Ramos (cell line): Measurements from ENCODE around the gene ACP4.
"Not testable (repeated sequence)": the region's sequence is repeated elsewhere in the genome, so short reads cannot be mapped to it uniquely, and the experiment has no call there.

Source experiments
- in situ Hi-C: fragments of 300-500 bp; cut with MboI; formaldehyde crosslinking; loops from one replicate; pipeline ENCODE4 v1.14.3; 2022; ENCODE audit warnings: low sequenced_read_pairs; ENCODE audit not compliant: unreplicated experiment

ACP4 gene, protein sequence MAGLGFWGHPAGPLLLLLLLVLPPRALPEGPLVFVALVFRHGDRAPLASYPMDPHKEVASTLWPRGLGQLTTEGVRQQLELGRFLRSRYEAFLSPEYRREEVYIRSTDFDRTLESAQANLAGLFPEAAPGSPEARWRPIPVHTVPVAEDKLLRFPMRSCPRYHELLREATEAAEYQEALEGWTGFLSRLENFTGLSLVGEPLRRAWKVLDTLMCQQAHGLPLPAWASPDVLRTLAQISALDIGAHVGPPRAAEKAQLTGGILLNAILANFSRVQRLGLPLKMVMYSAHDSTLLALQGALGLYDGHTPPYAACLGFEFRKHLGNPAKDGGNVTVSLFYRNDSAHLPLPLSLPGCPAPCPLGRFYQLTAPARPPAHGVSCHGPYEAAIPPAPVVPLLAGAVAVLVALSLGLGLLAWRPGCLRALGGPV

DNA sequence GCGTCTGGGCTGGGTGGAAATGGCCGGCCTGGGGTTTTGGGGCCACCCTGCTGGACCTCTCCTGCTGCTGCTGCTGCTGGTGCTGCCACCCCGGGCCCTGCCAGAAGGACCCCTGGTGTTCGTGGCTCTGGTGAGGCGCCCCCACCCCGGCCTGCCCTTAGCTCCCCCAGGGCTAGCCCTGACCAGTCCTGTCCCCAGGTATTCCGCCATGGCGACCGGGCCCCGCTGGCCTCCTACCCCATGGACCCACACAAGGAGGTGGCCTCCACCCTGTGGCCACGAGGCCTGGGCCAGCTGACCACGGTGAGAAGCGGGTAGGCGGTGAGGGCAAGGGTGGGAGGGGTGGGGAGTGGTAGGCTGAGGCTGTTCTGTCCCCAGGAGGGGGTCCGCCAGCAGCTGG is at the start of gene ACP4:
Gene ACP4, plus strand, starts transcription at position 20 of the 400 bp plus-strand sequence. Its CDS starts 0 bp downstream, at position 20.
- in situ Hi-C loops, result loop anchor here (25.0 kb wide), 1 partner anchor 528 kb away; no protein-coding TSS in a partner anchor

DNA sequence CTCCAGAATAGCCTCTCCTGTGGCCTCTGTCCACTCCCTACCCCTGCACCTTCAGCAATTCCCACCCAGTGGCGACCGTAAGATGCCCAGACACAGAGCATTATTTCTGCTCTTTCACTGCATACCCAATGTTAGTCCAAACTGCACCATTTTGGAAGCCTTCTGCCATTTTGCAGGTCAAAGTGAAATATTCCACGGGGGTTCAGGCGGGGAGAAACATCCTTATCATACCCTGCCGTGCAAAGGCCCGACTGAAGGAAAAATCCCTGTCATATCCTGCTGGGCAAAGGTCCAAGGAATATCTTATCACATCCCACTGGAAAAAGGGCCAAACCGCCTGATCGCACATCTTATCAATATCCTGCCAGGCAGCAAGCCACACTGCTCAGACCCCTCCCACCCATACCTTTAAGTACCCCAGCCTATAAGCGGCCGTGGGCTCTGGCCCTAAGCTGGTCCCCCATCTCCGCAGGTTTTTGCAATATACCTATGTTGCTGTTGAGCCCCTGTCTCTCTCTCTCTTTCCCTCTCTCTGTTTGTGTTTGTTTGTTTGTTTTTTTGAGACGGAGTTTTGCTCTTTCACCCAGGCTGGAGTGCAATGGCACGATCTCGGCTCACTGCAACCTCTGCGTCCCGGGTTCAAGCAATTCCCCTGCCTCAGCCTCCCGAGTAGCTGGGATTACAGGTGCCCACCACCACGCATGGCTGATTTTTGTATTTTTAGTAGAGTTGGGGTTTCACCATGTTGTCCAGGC is 48.9 kb upstream of the ACP4 start:
- in situ Hi-C loops, result no loop called here

DNA sequence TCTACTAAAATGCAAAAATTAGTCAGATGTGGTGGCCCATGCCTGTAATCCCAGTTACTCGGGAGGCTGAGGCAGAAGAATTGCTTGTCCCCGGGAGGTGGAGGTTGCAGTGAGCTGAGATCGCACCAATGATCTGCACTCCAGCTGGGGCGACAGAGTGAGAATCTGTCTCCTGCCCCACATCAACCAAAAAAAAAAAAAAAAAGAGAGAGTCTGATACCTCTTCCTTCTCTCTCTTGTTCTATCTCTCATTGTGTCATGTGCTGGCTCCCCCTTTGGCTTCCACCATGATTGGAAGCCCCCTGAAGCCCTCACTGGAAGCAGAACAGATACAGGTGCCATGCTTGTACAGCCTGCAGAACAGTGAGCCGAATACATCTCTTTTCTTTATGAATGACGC is 46.7 kb upstream of the ACP4 start:
- in situ Hi-C loops, result no loop called here

DNA sequence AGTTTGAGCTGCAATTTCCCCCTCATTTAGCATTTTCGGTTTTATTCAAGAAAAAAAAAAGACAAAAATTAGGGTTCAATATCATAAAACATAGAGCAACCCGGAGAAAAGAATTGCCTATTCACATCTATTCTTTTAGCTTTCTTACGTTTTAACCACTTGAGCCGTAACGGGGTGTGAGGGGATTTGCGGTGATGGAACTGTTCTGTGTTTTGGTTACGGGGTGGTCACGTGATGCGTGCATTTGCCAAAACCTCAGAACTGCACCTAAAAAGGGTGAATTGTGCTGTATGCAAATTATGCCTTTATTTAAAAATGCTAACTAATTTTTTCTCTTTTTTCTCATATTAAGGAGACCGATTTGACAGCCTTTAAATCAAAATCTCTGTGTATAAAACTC is 45.0 kb upstream of the ACP4 start:
- in situ Hi-C loops, result no loop called here

DNA sequence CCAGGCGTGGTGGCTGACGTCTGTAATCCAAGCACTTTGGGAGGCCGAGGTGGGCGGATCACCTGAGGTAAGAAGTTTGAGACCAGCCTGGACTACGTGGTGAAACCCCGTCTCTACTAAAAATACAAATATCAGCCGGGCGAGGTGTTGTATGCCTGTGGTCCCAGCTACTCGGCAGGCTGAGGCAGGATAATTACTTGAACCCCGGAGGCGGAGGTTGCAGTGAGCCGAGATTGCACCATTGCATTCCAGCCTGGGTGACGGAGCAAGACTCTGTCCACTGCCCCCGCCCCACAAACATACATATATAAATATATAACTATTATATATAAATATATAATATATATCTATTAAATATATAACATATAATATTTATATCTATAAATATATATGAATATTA is 43.1 kb upstream of the ACP4 start:
- in situ Hi-C loops, result not testable (repeated sequence)

DNA sequence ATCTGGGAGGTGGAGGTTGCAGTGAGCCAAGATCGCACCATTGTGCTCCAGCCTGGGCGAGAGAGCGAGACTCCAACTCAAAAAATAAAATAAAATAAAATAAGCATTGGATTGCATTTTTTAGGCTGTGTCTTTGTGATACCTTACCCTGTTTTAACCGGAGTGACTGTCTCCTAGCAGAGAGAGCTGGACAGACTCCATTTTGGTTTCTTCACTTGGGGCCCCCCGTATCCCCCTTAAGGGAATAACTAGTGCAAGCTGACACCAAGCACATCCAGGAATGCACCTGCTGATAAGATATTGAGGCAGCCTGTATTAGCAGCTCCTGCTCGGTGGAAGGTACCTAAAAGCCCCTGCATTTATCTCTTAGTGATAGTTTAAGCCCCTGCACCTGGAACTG is 40.7 kb upstream of the ACP4 start:
- in situ Hi-C loops, result no loop called here

DNA sequence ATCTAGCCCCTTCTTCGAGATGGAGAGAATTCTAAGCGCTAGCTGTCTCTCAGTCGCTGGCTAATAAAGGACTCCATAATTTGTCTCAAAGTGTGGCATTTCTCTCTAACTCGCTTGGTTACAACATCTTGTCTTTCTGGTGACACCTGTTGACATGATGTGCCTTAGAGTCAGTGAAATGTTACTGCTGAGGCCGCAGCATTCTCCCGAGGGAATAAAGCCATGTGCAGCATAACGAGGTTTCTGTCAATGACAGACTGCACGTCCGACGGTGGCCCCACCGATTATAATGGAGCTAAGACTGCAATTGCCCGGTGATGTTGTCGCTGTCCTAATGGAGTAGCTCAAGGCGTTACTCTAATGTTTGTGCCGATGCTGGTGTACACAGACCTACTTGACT is 40.2 kb upstream of the ACP4 start:
- in situ Hi-C loops, result no loop called here

DNA sequence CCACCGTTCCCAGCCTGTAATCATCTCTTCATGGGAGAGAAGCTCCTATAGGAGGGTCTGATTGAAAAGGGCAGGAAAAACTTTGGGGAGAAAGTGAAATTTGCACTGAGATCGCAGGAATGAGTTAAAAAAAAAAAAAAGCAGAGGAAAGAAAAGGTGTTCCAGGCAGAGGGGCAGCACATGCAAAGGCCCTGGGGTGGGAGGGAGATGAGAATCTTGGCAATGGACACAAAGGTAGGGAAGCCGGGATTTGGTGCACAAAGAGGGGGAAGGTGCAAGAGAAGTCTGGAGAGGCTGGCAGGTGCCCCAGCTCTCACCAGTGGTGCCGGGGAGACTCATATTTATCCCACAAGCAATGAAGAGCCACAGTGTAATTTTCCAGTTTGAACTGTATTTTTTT is 36.3 kb upstream of the ACP4 start:
- in situ Hi-C loops, result no loop called here

DNA sequence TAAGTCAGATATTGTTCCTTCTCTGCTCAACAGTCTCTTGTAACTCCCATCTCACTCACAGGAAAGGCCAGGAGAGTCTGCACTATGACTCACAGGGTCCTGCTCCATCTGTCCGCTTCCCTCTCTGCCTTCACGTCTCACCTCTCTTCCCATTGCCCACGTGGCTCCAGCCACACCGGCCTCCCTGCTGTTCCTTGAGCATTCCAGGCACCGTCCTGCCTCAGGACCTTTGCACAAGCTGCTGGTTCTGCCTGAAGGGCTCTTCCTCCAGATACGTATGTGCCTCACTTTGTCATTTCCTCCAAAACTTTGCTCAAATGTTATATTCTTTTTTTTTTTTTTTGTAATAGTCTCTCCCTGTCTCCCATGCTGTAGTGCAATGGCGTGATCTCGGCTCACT is 34.0 kb upstream of the ACP4 start:
- in situ Hi-C loops, result not testable (repeated sequence)

DNA sequence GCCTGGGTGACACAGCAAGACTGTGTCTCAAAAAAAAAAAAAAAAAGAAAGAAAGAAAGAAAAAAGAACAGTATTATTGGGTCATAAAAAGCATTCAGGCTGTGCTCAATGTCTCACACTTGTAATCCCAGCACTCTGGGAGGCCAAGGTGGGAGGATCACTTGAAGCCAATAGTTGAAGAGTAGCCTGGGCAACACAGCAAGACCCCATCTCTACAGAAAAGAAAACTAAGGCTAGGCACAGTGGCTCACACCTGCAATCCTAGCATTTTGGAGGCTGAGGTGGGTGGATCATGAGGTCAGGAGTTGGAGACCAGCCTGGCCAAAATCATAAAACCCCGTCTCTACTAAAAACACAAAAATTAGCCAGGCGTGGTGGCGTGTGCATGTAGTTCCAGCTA is 32.6 kb upstream of the ACP4 start:
- in situ Hi-C loops, result not testable (repeated sequence)

DNA sequence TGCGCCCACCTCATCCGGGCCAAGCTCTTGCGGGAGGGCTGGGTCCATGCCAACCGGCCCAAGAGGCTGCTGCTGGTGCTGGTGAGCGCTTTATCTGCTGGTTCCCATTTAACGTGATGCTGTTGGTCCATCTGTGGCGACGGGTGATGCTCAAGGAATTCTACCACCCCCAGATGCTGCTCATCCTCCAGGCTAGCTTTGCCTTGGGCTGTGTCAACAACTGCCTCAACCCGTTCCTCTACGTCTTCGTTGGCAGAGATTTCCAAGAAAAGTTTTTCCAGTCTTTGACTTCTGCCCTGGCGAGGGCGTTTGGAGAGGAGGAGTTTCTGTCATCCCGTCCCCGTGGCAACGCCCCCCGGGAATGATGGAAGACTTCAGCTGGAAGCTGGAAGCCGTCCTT is 31.1 kb upstream of the ACP4 start:
- in situ Hi-C loops, result not testable (repeated sequence)

DNA sequence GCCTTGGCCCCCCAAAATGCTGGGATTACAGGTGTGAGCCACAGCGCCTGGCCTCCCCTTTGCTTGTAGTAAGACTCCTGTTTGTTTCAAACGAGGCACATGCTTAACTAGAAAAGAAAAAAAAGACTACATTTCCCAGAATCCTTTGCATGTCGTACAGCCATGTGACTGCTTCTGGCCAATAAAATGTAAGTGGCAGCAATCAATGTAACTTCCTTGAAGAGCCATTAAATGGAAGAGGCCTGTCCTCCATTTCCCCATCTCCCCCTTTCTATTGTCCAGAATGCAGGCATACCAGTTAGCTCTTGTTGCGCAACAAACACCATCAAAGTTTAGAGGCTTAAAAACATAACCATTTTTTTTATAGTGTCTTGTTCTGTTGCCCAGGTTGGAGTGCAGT is 30.3 kb upstream of the ACP4 start:
- in situ Hi-C loops, result no loop called here

DNA sequence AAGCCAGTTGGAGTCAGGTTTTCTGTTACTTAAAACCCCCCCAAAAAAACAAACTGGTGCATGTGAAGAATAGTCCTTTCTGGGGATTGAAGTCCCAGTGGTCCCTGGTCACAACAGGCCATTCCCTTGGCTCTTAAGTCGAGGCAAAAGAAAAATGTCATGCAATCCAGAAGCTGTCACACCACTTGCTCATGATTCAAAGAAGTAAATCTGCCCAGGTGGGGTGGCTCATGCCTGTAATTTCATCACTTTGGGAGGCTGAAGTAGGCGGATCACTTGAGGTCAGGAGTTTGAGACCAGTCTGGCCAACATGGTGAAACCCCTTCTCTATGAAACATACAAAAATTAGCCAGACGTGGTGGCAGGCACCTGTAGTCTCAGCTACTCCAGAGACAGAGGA is 28.7 kb upstream of the ACP4 start:
- in situ Hi-C loops, result not testable (repeated sequence)

DNA sequence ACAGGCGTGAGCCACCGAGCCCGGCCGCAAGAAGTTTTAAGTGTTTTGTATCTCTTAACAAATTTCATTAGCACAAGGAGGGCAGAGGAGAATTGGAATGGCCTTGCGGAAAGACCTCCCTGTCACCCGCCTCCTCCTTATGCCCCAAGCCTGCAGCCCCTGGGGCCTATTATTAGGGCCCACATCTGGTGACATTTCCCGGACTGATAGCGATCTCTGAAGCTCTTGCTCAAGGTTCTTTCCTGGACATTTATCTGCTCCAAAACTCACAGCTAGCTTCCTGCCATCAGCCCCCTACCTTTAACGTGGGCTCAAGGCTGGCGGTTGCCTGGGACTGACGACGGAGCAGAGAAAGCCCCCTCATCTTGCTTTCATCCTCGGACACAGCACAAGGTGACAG is 26.7 kb upstream of the ACP4 start:
- in situ Hi-C loops, result not testable (repeated sequence)

DNA sequence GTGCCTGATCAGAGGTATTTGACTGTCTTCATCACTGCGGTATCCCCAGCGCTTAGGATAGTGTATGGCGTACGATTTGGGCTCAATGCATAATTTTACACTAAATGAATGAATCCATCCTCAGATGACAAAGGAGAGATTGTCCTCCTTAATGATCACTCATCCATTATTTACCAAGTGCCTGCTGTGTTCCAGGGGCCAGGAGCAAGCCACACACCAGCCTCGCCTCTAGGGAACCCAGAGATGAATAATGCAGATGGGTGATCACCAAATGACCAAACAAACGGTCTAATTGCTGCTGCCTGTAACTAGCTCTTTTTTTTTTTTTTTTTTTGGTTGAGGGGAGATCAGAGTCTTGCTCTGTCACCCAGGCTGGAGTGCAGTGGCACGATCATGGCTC is 25.8 kb upstream of the ACP4 start:
- in situ Hi-C loops, result no loop called here

DNA sequence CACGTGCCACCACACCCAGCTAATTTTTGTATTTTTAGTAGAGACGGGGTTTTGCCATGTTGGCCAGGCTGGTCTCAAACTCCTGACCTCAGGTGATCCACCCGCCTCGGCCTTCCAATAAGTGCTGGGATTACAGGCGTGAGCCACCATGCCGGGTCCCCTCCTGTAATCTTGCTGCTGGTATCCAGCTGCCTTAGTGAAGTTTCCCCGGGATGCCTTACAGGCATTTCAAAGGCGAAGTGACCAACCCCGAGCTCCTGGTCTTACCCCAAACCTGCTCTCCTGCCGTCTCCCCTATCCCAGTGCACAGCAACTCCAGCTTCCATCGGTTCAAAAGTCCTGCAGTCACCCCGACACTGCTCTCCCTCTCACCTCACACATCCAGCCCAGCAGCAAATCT is 23.5 kb upstream of the ACP4 start:
- in situ Hi-C loops, result not testable (repeated sequence)

DNA sequence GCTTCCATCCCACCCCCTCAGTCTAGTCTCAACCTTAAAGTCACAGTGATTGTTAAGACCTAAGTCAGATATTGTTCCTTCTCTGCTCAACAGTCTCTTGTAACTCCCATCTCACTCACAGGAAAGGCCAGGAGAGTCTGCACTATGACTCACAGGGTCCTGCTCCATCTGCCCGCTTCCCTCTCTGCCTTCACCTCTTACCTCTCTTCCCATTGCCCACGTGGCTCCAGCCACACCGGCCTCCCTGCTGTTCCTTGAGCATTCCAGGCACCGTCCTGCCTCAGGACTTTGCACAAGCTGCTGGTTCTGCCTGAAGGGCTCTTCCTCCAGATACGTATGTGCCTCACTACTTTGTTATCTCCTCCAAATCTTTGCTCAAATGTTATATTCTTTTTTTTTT is 23.0 kb upstream of the ACP4 start:
- in situ Hi-C loops, result not testable (repeated sequence)

DNA sequence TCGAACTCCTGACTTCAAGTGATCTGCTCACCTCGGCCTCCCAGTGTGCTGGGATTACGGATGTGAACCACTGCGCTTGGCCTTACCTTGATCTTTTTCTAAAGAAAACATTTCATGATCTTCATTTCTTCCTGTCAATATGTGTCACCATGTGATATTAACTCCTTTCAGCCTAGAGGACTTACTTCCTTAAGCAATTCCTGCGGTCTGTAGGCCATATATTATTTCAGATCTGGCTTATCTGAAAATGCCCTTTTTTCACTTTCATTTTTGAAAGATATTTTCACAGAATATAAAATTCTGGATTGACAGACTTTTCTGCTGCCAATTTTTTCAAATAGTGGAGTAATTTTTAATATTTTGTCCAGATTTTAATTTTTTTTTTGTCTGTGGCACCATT is 21.9 kb upstream of the ACP4 start:
- in situ Hi-C loops, result no loop called here

DNA sequence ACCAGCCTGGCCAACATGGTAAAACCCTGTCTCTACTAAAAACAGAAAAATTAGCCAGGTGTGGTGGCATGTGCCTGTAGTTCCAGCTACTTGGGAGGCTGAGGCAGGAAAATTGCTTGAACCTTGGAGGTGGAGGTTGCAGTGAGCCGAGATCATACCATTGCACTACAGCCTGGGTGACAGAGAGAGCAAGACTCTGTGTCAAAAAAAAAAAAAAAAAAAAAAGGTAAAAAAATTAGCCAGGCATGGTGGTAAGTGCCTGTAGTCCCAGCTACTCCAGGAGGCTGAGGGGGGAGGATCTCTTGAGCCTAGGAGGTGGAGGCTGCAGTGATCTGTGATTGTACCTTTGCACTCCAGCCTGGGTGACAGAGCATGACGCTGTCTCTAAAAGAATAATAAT is 20.1 kb upstream of the ACP4 start, which contains the start of gene GPR32:
Gene GPR32, plus strand, starts transcription at position 301 of the 400 bp plus-strand sequence. CDS start 137 bp downstream, outside the sequence.
- in situ Hi-C loops, result not testable (repeated sequence)

DNA sequence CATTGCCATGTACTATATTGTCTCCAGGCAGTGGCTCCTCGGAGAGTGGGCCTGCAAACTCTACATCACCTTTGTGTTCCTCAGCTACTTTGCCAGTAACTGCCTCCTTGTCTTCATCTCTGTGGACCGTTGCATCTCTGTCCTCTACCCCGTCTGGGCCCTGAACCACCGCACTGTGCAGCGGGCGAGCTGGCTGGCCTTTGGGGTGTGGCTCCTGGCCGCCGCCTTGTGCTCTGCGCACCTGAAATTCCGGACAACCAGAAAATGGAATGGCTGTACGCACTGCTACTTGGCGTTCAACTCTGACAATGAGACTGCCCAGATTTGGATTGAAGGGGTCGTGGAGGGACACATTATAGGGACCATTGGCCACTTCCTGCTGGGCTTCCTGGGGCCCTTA is 19.3 kb upstream of the ACP4 start:
- in situ Hi-C loops, result no loop called here

DNA sequence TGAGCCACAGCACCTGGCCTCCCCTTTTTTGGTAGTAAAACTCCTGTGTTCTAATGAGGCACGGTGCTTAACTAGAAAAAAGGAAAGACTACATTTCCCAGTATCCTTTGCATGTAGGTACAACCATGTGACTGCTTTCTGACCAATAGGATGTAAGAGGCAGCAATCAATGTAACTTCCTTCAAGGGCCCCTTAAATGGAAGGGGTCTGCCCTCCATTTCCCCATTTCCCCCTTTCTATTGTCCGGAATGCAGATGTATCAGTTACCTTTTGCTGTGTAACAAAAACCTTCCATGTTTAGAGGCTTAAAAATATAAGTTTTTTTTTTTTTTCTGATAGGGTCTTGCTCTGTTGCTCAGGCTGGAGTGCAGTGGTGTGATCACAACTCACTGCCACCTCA is 17.7 kb upstream of the ACP4 start:
- in situ Hi-C loops, result no loop called here
